ENCODE measurements around the gene DHH. TPM values are rescaled to one million over a fixed set of nuclear protein-coding genes. Genes with fewer than 3 reads are reported as not detected.

DHH gene
- total RNA-seq, 1 experiment from 2014 or later: 0.15 TPM

- H3K4me3 Mint-ChIP-seq: no peak overlapping the region
Measured at GRCh38 chr12:49051777-49052438, 42.7 kb downstream of the DHH start.

DNA sequence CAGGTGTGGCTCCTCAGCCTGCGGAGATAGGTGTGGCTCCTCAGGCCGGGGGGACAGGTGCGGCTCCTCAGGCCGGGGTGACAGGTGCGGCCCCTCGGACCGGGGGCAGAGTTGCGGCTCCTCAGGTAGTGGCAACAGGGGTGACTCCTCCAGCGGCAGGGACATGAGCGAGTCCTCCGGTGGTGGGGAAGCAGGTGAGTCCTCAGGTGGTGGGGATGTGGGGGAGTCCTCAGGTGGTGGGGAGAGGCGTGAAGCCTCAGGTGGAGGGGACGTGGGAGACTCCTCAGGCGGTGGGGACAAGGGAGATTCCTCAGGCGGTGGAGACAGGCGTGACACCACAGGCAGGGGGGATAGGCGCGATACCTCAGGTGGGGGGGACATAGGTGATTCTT lies 43.2 kb downstream of the DHH start:
- DNase-seq (ENCODE audit: low spot score) (no peak), ATAC-seq (no peak)
- POLR2A ChIA-PET: no interaction called here
- Mint-ChIP-seq H3K4me3 (no peak overlapping the region), H3K36me3 (peaks cover 87% of the 10 kb centered on the region), H3K9me3 (no peaks in the 10 kb centered on the region), H3K27ac (no peak overlapping the region), H3K4me1 (peaks cover 10% of the 10 kb centered on the region), H3K27me3 (ENCODE audit: low read depth) (no peaks in the 10 kb centered on the region)
- CTCF ChIA-PET: interaction anchor here (1.1 kb wide), 1 partner anchor 37 kb away, joined by 3 read pairs; no protein-coding TSS in a partner anchor
- no peak for TF ChIP-seq TEAD4 (CRISPR knock-in tag; IDR thresholded peaks at IDR 0.05)
- TF ChIP-seq JUN (CRISPR knock-in tag; IDR thresholded peaks at IDR 0.05): no peak
- TF ChIP-seq FOXK1 (CRISPR knock-in tag; IDR thresholded peaks at IDR 0.05): no peak
- no peak for TF ChIP-seq TP53 (CRISPR knock-in tag; IDR thresholded peaks at IDR 0.05)
- no peak for TF ChIP-seq KAT7 (CRISPR knock-in tag; IDR thresholded peaks at IDR 0.05; ENCODE audit: borderline replicate concordance)
- TF ChIP-seq ZNF423 (CRISPR knock-in tag; IDR thresholded peaks at IDR 0.05): no peak
- TF ChIP-seq ZNF138 (CRISPR knock-in tag; conservative IDR thresholded peaks at IDR 0.05): no peak
- TF ChIP-seq, protein P1, sequence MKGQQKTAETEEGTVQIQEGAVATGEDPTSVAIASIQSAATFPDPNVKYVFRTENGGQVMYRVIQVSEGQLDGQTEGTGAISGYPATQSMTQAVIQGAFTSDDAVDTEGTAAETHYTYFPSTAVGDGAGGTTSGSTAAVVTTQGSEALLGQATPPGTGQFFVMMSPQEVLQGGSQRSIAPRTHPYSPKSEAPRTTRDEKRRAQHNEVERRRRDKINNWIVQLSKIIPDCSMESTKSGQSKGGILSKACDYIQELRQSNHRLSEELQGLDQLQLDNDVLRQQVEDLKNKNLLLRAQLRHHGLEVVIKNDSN (CRISPR knock-in tag; IDR thresholded peaks at IDR 0.05): no peak
- TF ChIP-seq NFATC4 (CRISPR knock-in tag; IDR thresholded peaks at IDR 0.05): no peak
- TF ChIP-seq STAT6 (CRISPR knock-in tag; conservative IDR thresholded peaks at IDR 0.05; ENCODE audit: low read depth): no peak
- TF ChIP-seq GABPB1 (CRISPR knock-in tag; IDR thresholded peaks at IDR 0.05): no peak
- TF ChIP-seq, protein P2, sequence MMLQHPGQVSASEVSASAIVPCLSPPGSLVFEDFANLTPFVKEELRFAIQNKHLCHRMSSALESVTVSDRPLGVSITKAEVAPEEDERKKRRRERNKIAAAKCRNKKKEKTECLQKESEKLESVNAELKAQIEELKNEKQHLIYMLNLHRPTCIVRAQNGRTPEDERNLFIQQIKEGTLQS (CRISPR knock-in tag; conservative IDR thresholded peaks at IDR 0.05): no peak
- TF ChIP-seq FOXP1 (CRISPR knock-in tag; IDR thresholded peaks at IDR 0.05; ENCODE audit: borderline replicate concordance): no peak
- no peak for TF ChIP-seq ZNF425 (CRISPR knock-in tag; conservative IDR thresholded peaks at IDR 0.05)
- TF ChIP-seq, protein P3, sequence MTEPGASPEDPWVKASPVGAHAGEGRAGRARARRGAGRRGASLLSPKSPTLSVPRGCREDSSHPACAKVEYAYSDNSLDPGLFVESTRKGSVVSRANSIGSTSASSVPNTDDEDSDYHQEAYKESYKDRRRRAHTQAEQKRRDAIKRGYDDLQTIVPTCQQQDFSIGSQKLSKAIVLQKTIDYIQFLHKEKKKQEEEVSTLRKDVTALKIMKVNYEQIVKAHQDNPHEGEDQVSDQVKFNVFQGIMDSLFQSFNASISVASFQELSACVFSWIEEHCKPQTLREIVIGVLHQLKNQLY (CRISPR knock-in tag; IDR thresholded peaks at IDR 0.05): no peak

More at GRCh38 chr12:49051777-49052438, 42.7 kb downstream of the DHH start:
- TF ChIP-seq GRHL2 (CRISPR knock-in tag; IDR thresholded peaks at IDR 0.05; ENCODE audit: insufficient replicate concordance, severe bottlenecking) (no peak), ZNF232 (CRISPR knock-in tag; IDR thresholded peaks at IDR 0.05) (no peak), CREB1 (CRISPR knock-in tag; IDR thresholded peaks at IDR 0.05) (no peak), ZNF121 (CRISPR knock-in tag; IDR thresholded peaks at IDR 0.05) (no peak)
- no peak for DNase-seq (ENCODE audit: low spot score)
- ChIA-PET POLR2A (interaction anchor here (0.6 kb wide), 1 partner anchor 70 kb away, joined by 5 read pairs; no protein-coding TSS in a partner anchor), CTCF (interaction anchor here (0.5 kb wide), 1 partner anchor 63 kb away, joined by 3 read pairs; no protein-coding TSS in a partner anchor)
- Mint-ChIP-seq H3K36me3 (peaks cover 81% of the 10 kb centered on the region), H3K27me3 (ENCODE audit: low read depth) (no peaks in the 10 kb centered on the region), H3K27ac (no peak overlapping the region), H3K4me1 (peaks cover 15% of the 10 kb centered on the region), H3K9me3 (no peaks in the 10 kb centered on the region)
- no peak for ATAC-seq
